HG03039 (cell line): ENCODE measurements around the gene NUP35.

Experiments
- ATAC-seq: cut with Tn5 transposase; IDR thresholded peaks from one replicate; pipeline ENCODE4 v1.9.1; 2021; ENCODE audit warnings: mild to moderate bottlenecking, moderate library complexity; ENCODE audit not compliant: unreplicated experiment

NUP35 gene

GRCh38 chr2:183209395-183210028 is 85.3 kb downstream of the NUP35 start:
- no peak for ATAC-seq
